ENCODE data around the gene GNG4.
"Not testable (repeated sequence)": the region's sequence is repeated elsewhere in the genome, so short reads cannot be mapped to it uniquely, and the experiment has no call there.

Gene GNG4

DNA sequence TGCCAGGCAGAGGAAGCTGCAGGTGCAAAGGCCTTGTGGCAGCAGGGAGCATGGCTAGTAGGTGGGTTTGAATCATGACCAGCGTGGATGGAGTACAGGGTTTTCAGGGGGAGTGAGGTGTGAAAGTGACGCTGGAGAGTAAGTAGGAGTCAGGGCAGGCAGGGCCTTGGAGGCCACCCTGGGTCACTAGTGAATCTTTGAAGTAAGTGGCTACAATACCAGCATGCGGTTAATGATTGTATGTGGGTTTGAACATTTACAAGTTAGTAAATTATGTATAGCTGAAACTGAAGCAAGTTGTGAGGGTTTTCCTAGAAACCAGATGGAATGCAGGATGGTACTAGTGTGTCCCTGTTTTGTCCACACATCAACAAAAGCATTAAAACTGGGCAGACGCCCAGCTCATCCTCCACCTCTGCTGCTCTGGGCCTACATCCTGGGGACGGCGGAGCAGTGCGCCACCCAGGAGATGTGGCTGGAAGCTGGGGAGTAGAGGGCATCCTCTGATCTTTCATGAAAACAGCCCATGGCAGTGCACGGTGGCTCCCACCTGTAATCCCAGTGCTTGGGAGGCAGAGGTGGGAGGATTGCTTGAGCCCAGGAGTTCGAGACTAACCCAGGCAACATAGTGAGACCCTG is 104.2 kb downstream of the GNG4 start:
- Histone ChIP-seq H3K4me1 (ENCODE audit: control insufficient read depth in 2 of 2, insufficient read depth in 2 of 2, low read length in 2 of 2) (no peaks in the 10 kb centered on the region), H3K9me3 (ENCODE audit: control insufficient read depth in 2 of 2, low read length in 2 of 2) (no peaks in the 10 kb centered on the region), H3K4me3 (ENCODE audit: low read length in 2 of 2) (no peak overlapping the region), H3K36me3 (ENCODE audit: control insufficient read depth in 2 of 2, insufficient read depth in 2 of 2, low read length in 2 of 2) (no peaks in the 10 kb centered on the region), H3K27ac (ENCODE audit: low read depth in 2 of 2, low read length in 2 of 2) (no peak overlapping the region), H3K9ac (ENCODE audit: low read depth in 1 of 2, low read length in 2 of 2) (no peak overlapping the region), H3K27me3 (ENCODE audit: control insufficient read depth in 2 of 2, insufficient read depth in 2 of 2, low read length in 2 of 2) (no peaks in the 10 kb centered on the region)

- not testable (repeated sequence) for H3K27me3 ChIP-seq (ENCODE audit: control insufficient read depth in 2 of 2, insufficient read depth in 2 of 2, low read length in 2 of 2); H3K36me3 ChIP-seq (ENCODE audit: control insufficient read depth in 2 of 2, insufficient read depth in 2 of 2, low read length in 2 of 2); H3K27ac ChIP-seq (ENCODE audit: low read depth in 2 of 2, low read length in 2 of 2); H3K4me1 ChIP-seq (ENCODE audit: control insufficient read depth in 2 of 2, insufficient read depth in 2 of 2, low read length in 2 of 2); H3K4me3 ChIP-seq (ENCODE audit: low read length in 2 of 2); H3K9ac ChIP-seq (ENCODE audit: low read depth in 1 of 2, low read length in 2 of 2); H3K9me3 ChIP-seq (ENCODE audit: control insufficient read depth in 2 of 2, low read length in 2 of 2)
Measured at GRCh38 chr1:235542845-235543244, 106.7 kb downstream of the GNG4 start.

DNA sequence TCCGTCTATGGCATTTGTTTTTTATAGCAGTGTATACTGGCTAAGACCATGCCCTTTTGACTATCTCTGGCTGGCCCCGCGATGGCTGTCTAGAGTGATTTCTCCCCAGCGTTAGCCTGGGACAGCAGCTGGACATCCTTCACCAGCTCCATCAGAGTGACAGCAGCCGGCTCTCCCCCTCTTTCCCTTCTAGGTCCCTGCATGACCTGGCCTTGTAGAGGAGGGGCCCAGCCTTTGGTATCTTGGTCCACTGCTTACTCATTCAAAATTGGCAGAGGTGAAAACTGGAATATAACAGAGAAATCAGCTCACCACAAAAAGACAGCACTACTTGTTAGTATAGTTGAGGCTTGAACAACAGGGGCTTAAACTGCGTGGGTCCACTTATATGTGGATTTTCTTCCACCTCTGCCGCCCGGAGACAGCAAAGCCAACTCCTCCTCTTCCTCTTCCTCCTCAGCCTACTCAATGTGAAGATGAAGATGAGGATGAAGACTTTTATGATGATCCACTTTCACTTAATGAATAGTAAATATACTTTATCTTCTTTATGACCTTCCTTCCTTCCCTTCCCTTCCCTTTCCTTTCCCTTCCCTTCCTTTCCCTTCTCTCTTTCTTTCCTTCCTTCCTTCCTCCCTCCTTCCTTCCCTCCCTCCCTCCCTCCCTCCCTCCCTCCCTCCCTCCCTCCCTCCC is 116.0 kb downstream of the GNG4 start:
- H3K9ac ChIP-seq (ENCODE audit: low read depth in 1 of 2, low read length in 2 of 2): no peak overlapping the region
- no peak overlapping the region for H3K27ac ChIP-seq (ENCODE audit: low read depth in 2 of 2, low read length in 2 of 2)
- H3K4me3 ChIP-seq (ENCODE audit: low read length in 2 of 2): no peak overlapping the region
- H3K36me3 ChIP-seq (ENCODE audit: control insufficient read depth in 2 of 2, insufficient read depth in 2 of 2, low read length in 2 of 2): no peaks in the 10 kb centered on the region
- no peaks in the 10 kb centered on the region for H3K4me1 ChIP-seq (ENCODE audit: control insufficient read depth in 2 of 2, insufficient read depth in 2 of 2, low read length in 2 of 2)
- H3K9me3 ChIP-seq (ENCODE audit: control insufficient read depth in 2 of 2, low read length in 2 of 2): no peaks in the 10 kb centered on the region
- no peaks in the 10 kb centered on the region for H3K27me3 ChIP-seq (ENCODE audit: control insufficient read depth in 2 of 2, insufficient read depth in 2 of 2, low read length in 2 of 2)

GRCh38 chr1:235532360-235532759 is 117.2 kb downstream of the GNG4 start:
- no peaks in the 10 kb centered on the region for H3K4me1 ChIP-seq (ENCODE audit: control insufficient read depth in 2 of 2, insufficient read depth in 2 of 2, low read length in 2 of 2)
- no peak overlapping the region for H3K4me3 ChIP-seq (ENCODE audit: low read length in 2 of 2)
- H3K9me3 ChIP-seq (ENCODE audit: control insufficient read depth in 2 of 2, low read length in 2 of 2): no peaks in the 10 kb centered on the region
- no peaks in the 10 kb centered on the region for H3K36me3 ChIP-seq (ENCODE audit: control insufficient read depth in 2 of 2, insufficient read depth in 2 of 2, low read length in 2 of 2)
- H3K9ac ChIP-seq (ENCODE audit: low read depth in 1 of 2, low read length in 2 of 2): no peak overlapping the region
- H3K27ac ChIP-seq (ENCODE audit: low read depth in 2 of 2, low read length in 2 of 2): no peak overlapping the region
- H3K27me3 ChIP-seq (ENCODE audit: control insufficient read depth in 2 of 2, insufficient read depth in 2 of 2, low read length in 2 of 2): no peaks in the 10 kb centered on the region

DNA sequence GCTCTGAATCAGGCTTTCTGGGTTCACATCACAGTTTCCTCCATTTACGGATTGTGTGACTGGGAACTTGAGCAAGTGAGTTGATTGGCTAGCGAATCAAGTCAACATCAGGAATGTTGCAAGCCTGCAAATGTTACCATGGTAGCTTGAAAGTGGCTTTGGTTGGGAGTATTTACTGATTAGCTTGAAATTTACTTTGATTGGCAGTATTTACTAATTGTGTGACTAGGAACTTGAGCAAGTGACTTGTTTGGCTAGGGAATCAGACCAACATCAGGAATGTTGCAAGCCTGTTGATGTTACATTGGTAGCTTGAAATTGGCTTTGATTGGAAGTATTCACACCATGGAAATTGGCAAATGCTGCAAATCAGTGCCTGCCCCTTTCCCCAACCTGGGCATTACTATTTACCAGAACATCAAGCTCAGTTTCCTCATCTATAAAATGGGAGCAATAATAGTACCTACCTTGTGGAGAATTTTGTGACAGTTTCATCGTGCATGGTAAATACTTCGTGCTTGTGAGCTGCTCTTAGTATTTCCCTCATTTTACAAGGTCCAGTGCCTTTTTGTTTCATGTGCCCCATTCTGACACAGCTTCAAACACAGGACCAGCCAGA is 122.3 kb downstream of the GNG4 start:
- H3K4me3 ChIP-seq (ENCODE audit: low read length in 2 of 2): no peak overlapping the region
- no peak overlapping the region for H3K27ac ChIP-seq (ENCODE audit: low read depth in 2 of 2, low read length in 2 of 2)

GRCh38 chr1:235525314-235525713 is 124.3 kb downstream of the GNG4 start:
- H3K27me3 ChIP-seq (ENCODE audit: control insufficient read depth in 2 of 2, insufficient read depth in 2 of 2, low read length in 2 of 2): no peaks in the 10 kb centered on the region
- no peaks in the 10 kb centered on the region for H3K36me3 ChIP-seq (ENCODE audit: control insufficient read depth in 2 of 2, insufficient read depth in 2 of 2, low read length in 2 of 2)
- H3K9me3 ChIP-seq (ENCODE audit: control insufficient read depth in 2 of 2, low read length in 2 of 2): no peaks in the 10 kb centered on the region
- H3K4me3 ChIP-seq (ENCODE audit: low read length in 2 of 2): no peak overlapping the region
- H3K27ac ChIP-seq (ENCODE audit: low read depth in 2 of 2, low read length in 2 of 2): no peak overlapping the region
- H3K4me1 ChIP-seq (ENCODE audit: control insufficient read depth in 2 of 2, insufficient read depth in 2 of 2, low read length in 2 of 2): no peaks in the 10 kb centered on the region
- no peak overlapping the region for H3K9ac ChIP-seq (ENCODE audit: low read depth in 1 of 2, low read length in 2 of 2)

More for the DNA sequence above, 122.3 kb downstream of the GNG4 start:
- no peaks in the 10 kb centered on the region for H3K36me3 ChIP-seq (ENCODE audit: control insufficient read depth in 2 of 2, insufficient read depth in 2 of 2, low read length in 2 of 2)
- H3K4me1 ChIP-seq (ENCODE audit: control insufficient read depth in 2 of 2, insufficient read depth in 2 of 2, low read length in 2 of 2): no peaks in the 10 kb centered on the region
- H3K9ac ChIP-seq (ENCODE audit: low read depth in 1 of 2, low read length in 2 of 2): no peak overlapping the region
- H3K27me3 ChIP-seq (ENCODE audit: control insufficient read depth in 2 of 2, insufficient read depth in 2 of 2, low read length in 2 of 2): no peaks in the 10 kb centered on the region
- H3K9me3 ChIP-seq (ENCODE audit: control insufficient read depth in 2 of 2, low read length in 2 of 2): no peaks in the 10 kb centered on the region

DNA sequence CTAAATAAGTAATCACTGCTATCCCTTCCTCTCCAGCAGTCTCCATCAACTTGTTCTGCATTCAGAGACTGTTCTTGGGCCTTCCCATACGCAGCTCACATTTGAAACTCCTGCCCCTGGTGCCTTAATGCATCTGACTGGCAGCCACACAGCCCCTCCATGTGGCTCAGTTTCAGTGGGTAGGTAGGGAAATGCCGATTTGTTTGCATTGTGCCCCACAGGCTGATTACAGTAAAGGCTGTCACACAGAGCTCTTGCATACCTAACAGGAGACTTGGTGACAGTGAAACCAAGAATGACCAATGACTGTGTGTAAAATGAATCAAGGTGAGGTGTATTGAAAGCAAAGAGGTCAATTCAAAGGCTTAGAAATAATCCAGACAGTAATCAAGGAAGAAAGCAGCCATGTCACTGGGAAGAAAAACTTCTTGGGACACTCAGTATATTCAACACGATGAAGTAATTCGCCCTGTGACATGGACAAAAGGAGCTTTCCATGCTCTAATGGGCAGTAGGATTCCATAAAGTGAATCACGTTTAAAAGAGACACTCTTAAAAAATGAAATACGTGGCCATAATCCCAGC is 132.6 kb downstream of the GNG4 start:
- Histone ChIP-seq H3K27ac (ENCODE audit: low read depth in 2 of 2, low read length in 2 of 2) (no peak overlapping the region), H3K4me1 (ENCODE audit: control insufficient read depth in 2 of 2, insufficient read depth in 2 of 2, low read length in 2 of 2) (no peaks in the 10 kb centered on the region), H3K36me3 (ENCODE audit: control insufficient read depth in 2 of 2, insufficient read depth in 2 of 2, low read length in 2 of 2) (no peaks in the 10 kb centered on the region), H3K4me3 (ENCODE audit: low read length in 2 of 2) (no peak overlapping the region), H3K27me3 (ENCODE audit: control insufficient read depth in 2 of 2, insufficient read depth in 2 of 2, low read length in 2 of 2) (no peaks in the 10 kb centered on the region), H3K9ac (ENCODE audit: low read depth in 1 of 2, low read length in 2 of 2) (no peak overlapping the region), H3K9me3 (ENCODE audit: control insufficient read depth in 2 of 2, low read length in 2 of 2) (no peaks in the 10 kb centered on the region)

DNA sequence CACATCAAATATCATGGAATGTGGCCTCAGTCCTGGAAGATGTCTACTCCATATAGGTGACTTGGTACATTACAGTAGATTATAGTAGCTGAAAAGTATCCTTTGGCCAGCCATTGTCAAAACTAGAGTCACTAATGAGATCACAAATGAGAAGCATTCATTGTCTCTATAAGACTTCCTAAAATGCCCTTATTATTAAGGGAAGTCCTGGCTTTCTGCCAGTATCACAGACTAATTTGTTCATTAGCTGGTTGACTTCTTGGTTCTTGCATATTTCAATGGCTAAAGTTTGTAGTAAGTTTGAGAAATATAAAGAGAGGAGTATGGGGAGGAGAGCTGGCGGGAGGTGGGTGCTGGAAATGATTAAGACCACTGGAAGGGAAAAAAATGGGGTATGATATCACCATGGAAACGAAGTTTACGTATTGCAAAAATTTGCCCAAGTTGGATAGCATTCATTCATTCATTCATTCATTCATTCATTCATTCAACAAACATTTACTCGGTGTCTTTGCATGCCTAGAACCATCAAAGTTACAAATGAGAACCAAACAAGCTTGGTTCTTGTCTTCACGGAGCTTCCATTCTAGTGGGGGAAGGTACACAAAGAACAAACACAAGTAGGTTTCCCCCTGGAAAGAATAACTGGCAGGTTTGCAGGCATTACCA is 133.6 kb downstream of the GNG4 start:
- Histone ChIP-seq H3K9me3 (ENCODE audit: control insufficient read depth in 2 of 2, low read length in 2 of 2) (no peaks in the 10 kb centered on the region), H3K27ac (ENCODE audit: low read depth in 2 of 2, low read length in 2 of 2) (no peak overlapping the region), H3K27me3 (ENCODE audit: control insufficient read depth in 2 of 2, insufficient read depth in 2 of 2, low read length in 2 of 2) (no peaks in the 10 kb centered on the region), H3K36me3 (ENCODE audit: control insufficient read depth in 2 of 2, insufficient read depth in 2 of 2, low read length in 2 of 2) (no peaks in the 10 kb centered on the region), H3K4me3 (ENCODE audit: low read length in 2 of 2) (no peak overlapping the region), H3K9ac (ENCODE audit: low read depth in 1 of 2, low read length in 2 of 2) (no peak overlapping the region), H3K4me1 (ENCODE audit: control insufficient read depth in 2 of 2, insufficient read depth in 2 of 2, low read length in 2 of 2) (no peaks in the 10 kb centered on the region)

DNA sequence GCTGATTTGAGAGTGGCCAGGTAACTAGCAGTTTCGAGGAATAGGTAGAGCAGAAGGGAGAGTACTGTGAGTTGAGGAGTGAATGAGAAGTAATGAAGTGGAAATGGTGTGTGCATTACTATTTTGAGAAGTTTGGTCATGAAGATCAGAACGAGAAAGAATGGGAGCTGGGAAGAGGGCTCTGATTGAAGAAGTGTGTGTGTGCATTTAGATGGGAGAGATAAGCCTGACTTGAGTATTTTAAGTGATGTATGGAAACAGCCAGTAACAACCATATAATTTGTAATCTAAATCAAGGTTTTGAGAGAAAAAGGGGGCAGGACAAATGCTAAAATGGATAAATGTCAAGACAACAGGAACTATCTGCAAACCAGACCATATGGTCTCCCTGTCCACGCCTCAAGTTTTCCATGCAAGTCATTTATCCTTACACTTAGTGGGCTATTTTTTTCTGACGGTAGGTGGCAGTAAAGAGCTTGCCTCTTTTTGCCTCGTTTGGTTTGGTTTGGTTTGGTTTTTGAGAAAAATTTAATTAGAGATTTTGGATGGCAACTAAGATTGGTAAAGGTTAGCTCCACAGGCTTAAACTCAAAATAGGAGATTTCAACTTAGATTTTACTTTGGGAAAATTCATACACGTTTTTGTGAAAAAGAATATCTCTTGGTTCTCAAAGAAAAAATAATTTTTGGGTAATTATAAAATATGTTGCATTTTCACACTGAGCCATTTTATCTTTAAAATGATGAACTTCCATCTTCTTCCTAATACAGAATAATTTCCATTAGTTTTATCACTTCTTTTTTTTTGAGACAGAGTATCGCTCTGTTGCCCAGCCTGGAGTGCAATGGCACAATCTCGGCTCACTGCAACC is 135.9 kb downstream of the GNG4 start:
- Histone ChIP-seq H3K27ac (ENCODE audit: low read depth in 2 of 2, low read length in 2 of 2) (no peak overlapping the region), H3K9ac (ENCODE audit: low read depth in 1 of 2, low read length in 2 of 2) (no peak overlapping the region), H3K27me3 (ENCODE audit: control insufficient read depth in 2 of 2, insufficient read depth in 2 of 2, low read length in 2 of 2) (no peaks in the 10 kb centered on the region), H3K4me3 (ENCODE audit: low read length in 2 of 2) (no peak overlapping the region), H3K4me1 (ENCODE audit: control insufficient read depth in 2 of 2, insufficient read depth in 2 of 2, low read length in 2 of 2) (no peaks in the 10 kb centered on the region), H3K9me3 (ENCODE audit: control insufficient read depth in 2 of 2, low read length in 2 of 2) (no peaks in the 10 kb centered on the region), H3K36me3 (ENCODE audit: control insufficient read depth in 2 of 2, insufficient read depth in 2 of 2, low read length in 2 of 2) (no peaks in the 10 kb centered on the region)
